Osteoblast (primary cell): ENCODE data around the gene WFDC2. TPM values are rescaled to one million over a fixed set of nuclear protein-coding genes. Genes with fewer than 3 reads are reported as not detected.
"Not testable (repeated sequence)": the region's sequence is repeated elsewhere in the genome, so short reads cannot be mapped to it uniquely, and the experiment has no call there.

Experiments
- DNase-seq: peaks from one replicate; pipeline ENCODE4 v3.0.0; 2011; ENCODE audit warnings: low spot score, mixed read lengths; ENCODE audit not compliant: insufficient read length; ENCODE audit errors: missing footprints
- H2AFZ ChIP-seq: 2 replicates; pipeline ENCODE4 v1.6.0; 2011; ENCODE audit warnings: mild to moderate bottlenecking, low read length
- H3K27ac ChIP-seq: 2 replicates; pipeline ENCODE4 v1.5.1; 2011; ENCODE audit warnings: mild to moderate bottlenecking, low read depth, low read length, moderate library complexity
- H3K27me3 ChIP-seq: 2 replicates; pipeline ENCODE4 v1.6.0; 2012; ENCODE audit warnings: mild to moderate bottlenecking, control low read depth, inconsistent platforms, low read length, moderate library complexity; ENCODE audit not compliant: insufficient read depth
- H3K36me3 ChIP-seq: 2 replicates; pipeline ENCODE4 v1.5.1; 2011; ENCODE audit warnings: mild to moderate bottlenecking, low read length, control low read depth, moderate library complexity; ENCODE audit not compliant: insufficient read depth
- H3K4me1 ChIP-seq: 2 replicates; pipeline ENCODE4 v1.5.1; 2011; ENCODE audit warnings: mild to moderate bottlenecking, low read length, control low read depth, moderate library complexity; ENCODE audit not compliant: insufficient read depth
- H3K4me2 ChIP-seq: 2 replicates; pipeline ENCODE4 v1.6.0; 2011; ENCODE audit warnings: mild to moderate bottlenecking, low read length; ENCODE audit not compliant: insufficient read depth
- H3K4me3 ChIP-seq: fragments of 200-600 bp; sonication (generic); 3 replicates; pipeline ENCODE4 v1.5.1; 2012; ENCODE audit warnings: mild to moderate bottlenecking, low read length, inconsistent platforms; ENCODE audit not compliant: insufficient read depth
- H3K79me2 ChIP-seq: 2 replicates; pipeline ENCODE4 v1.6.0; 2012; ENCODE audit warnings: mild to moderate bottlenecking, low read length, control low read depth, inconsistent platforms; ENCODE audit not compliant: insufficient read depth
- H3K9me3 ChIP-seq: 2 replicates; pipeline ENCODE4 v1.5.1; 2011; ENCODE audit warnings: low read depth, low read length, control low read depth
- H4K20me1 ChIP-seq: 2 replicates; pipeline ENCODE4 v1.6.0; 2012; ENCODE audit warnings: mild to moderate bottlenecking, low read length, control low read depth; ENCODE audit not compliant: insufficient read depth
- CTCF ChIP-seq: IDR thresholded peaks from 2 replicates; pipeline ENCODE4 v1.5.1; 2011; ENCODE audit warnings: mild to moderate bottlenecking, low read depth, low read length, moderate library complexity; ENCODE audit errors: extremely low read depth
- total RNA-seq: library from RNA; depleted of rRNA; stranded (reverse); fragments of >200 nt; gene quantifications from 2 replicates; pipeline ENCODE4 v1.2.3, GENCODE V29; 2012

Gene WFDC2
- total RNA-seq, 1 donor: not detected

- Histone ChIP-seq H3K9me3 (no peaks in the 10 kb centered on the region), H3K27me3 (peaks cover 81% of the 10 kb centered on the region), H3K27ac (no peak overlapping the region), H3K79me2 (no peaks in the 10 kb centered on the region), H2AFZ (no peak overlapping the region), H3K4me2 (no peak overlapping the region), H3K4me1 (no peaks in the 10 kb centered on the region), H3K4me3 (no peak overlapping the region), H3K36me3 (no peaks in the 10 kb centered on the region), H4K20me1 (no peaks in the 10 kb centered on the region)
- no peak for DNase-seq
- TF ChIP-seq CTCF: no peak
These were observed 2.4 kb upstream of the WFDC2 start for GRCh38 chr20:45467172-45467571.

- H3K27me3 ChIP-seq: peaks cover 74% of the 10 kb centered on the region
- H3K4me2 ChIP-seq: no peak overlapping the region
- H3K9me3 ChIP-seq: no peaks in the 10 kb centered on the region
- no peak overlapping the region for H2AFZ ChIP-seq
- no peaks in the 10 kb centered on the region for H3K4me1 ChIP-seq
- no peak for TF ChIP-seq CTCF
- no peak overlapping the region for H3K27ac ChIP-seq
- no peak for DNase-seq
- H3K36me3 ChIP-seq: no peaks in the 10 kb centered on the region
- H4K20me1 ChIP-seq: no peaks in the 10 kb centered on the region
- H3K4me3 ChIP-seq: no peak overlapping the region
- H3K79me2 ChIP-seq: no peaks in the 10 kb centered on the region
These were observed 1.7 kb upstream of the WFDC2 start for GRCh38 chr20:45467861-45468260.

- no peaks in the 10 kb centered on the region for H3K4me1 ChIP-seq
- no peaks in the 10 kb centered on the region for H3K36me3 ChIP-seq
- no peak for TF ChIP-seq CTCF
- no peak overlapping the region for H3K27ac ChIP-seq
- peaks cover 53% of the 10 kb centered on the region for H3K27me3 ChIP-seq
- H3K9me3 ChIP-seq: no peaks in the 10 kb centered on the region
- H3K4me3 ChIP-seq: peak overlapping the region; percentile 49
- H4K20me1 ChIP-seq: no peaks in the 10 kb centered on the region
- peak overlapping the region; percentile 55 for H3K4me2 ChIP-seq
- H3K79me2 ChIP-seq: no peaks in the 10 kb centered on the region
- peak; percentile 60 for DNase-seq
- H2AFZ ChIP-seq: no peak overlapping the region
These were observed 844 bp downstream of the WFDC2 start for GRCh38 chr20:45470262-45470931.

GRCh38 chr20:45470937-45471336 lies 1.4 kb downstream of the WFDC2 start:
- H3K4me1 ChIP-seq: no peaks in the 10 kb centered on the region
- H4K20me1 ChIP-seq: no peaks in the 10 kb centered on the region
- H3K79me2 ChIP-seq: no peaks in the 10 kb centered on the region
- H3K27ac ChIP-seq: no peak overlapping the region
- peaks cover 48% of the 10 kb centered on the region for H3K27me3 ChIP-seq
- no peaks in the 10 kb centered on the region for H3K36me3 ChIP-seq
- H3K9me3 ChIP-seq: no peaks in the 10 kb centered on the region
- peak overlapping the region; percentile 66 for H2AFZ ChIP-seq
- peak; percentile 13 for TF ChIP-seq CTCF
- peak overlapping the region; percentile 55 for H3K4me2 ChIP-seq
- no peak for DNase-seq
- peak overlapping the region; percentile 49 for H3K4me3 ChIP-seq

- not testable (repeated sequence) for H2AFZ ChIP-seq, DNase-seq, H3K4me1 ChIP-seq, H3K4me3 ChIP-seq, H3K4me2 ChIP-seq, H3K9me3 ChIP-seq, H3K79me2 ChIP-seq, H3K27ac ChIP-seq, H4K20me1 ChIP-seq, H3K36me3 ChIP-seq
- peaks cover 39% of the 10 kb centered on the region for H3K27me3 ChIP-seq
These were observed 2.7 kb downstream of the WFDC2 start for GRCh38 chr20:45472286-45472685.

GRCh38 chr20:45477530-45478148 lies 8.1 kb downstream of the WFDC2 start:
- not testable (repeated sequence) for H3K9me3 ChIP-seq, H3K36me3 ChIP-seq

More at GRCh38 chr20:45477530-45478148, 8.1 kb downstream of the WFDC2 start:
- DNase-seq, H3K4me2 ChIP-seq, H4K20me1 ChIP-seq, H3K27me3 ChIP-seq, H2AFZ ChIP-seq, H3K4me3 ChIP-seq, H3K79me2 ChIP-seq, H3K4me1 ChIP-seq, H3K27ac ChIP-seq: not testable (repeated sequence)
